ENCODE measurements around the gene KISS1.

GRCh38 chr1:204161609-204162493 lies 34.4 kb downstream of the KISS1 start:
- no peak for TF ChIP-seq CTCF (IDR thresholded peaks at IDR 0.05)
- TF ChIP-seq POLR2A (IDR thresholded peaks at IDR 0.05), result no peak

All from adrenal gland (tissue), 5 donors.